Karpas-422 (cell line): Measurements from ENCODE around the gene HPN. TPM values are rescaled to one million over a fixed set of nuclear protein-coding genes. Genes with fewer than 3 reads are reported as not detected.

ENCODE experiments used
- DNase-seq: peaks from one replicate; pipeline ENCODE4 v3.0.0-alpha.2; 2015
- H2AFZ ChIP-seq: fragments of 200-600 bp; sonication (generic); 2 replicates; pipeline ENCODE4 v1.6.1; 2014; ENCODE audit warnings: antibody characterized with exemption, low read length, mixed read lengths
- H3K27ac ChIP-seq: fragments of 200-600 bp; sonication (generic); 2 replicates; pipeline ENCODE4 v1.5.1; 2014; ENCODE audit warnings: mild to moderate bottlenecking, low read length, moderate library complexity
- H3K27me3 ChIP-seq: fragments of 200-600 bp; sonication (generic); 2 replicates; pipeline ENCODE4 v1.6.1; 2014; ENCODE audit warnings: low read length, mixed read lengths
- H3K36me3 ChIP-seq: fragments of 200-600 bp; sonication (generic); 2 replicates; pipeline ENCODE4 v1.6.1; 2014; ENCODE audit warnings: low read length, mixed read lengths; ENCODE audit not compliant: insufficient read depth
- H3K4me1 ChIP-seq: fragments of 200-600 bp; sonication (generic); 2 replicates; pipeline ENCODE4 v1.6.1; 2014; ENCODE audit warnings: mild to moderate bottlenecking, low read length, mixed read lengths
- H3K4me2 ChIP-seq: fragments of 200-600 bp; sonication (generic); 2 replicates; pipeline ENCODE4 v1.6.1; 2014; ENCODE audit warnings: low read length, low read depth, mild to moderate bottlenecking; ENCODE audit not compliant: poor library complexity, severe bottlenecking
- H3K4me3 ChIP-seq: fragments of 200-600 bp; sonication (generic); 2 replicates; pipeline ENCODE4 v1.5.1; 2014; ENCODE audit warnings: mild to moderate bottlenecking, antibody characterized with exemption, low read length, mixed read lengths
- H3K79me2 ChIP-seq: fragments of 200-600 bp; sonication (generic); 2 replicates; pipeline ENCODE4 v1.6.1; 2014; ENCODE audit warnings: mild to moderate bottlenecking, low read length, mixed read lengths
- H3K9ac ChIP-seq: fragments of 200-600 bp; sonication (generic); 2 replicates; pipeline ENCODE4 v1.6.0; 2014; ENCODE audit warnings: low read length
- H3K9me2 ChIP-seq: fragments of 200-600 bp; sonication (generic), shearing (Covaris generic); replicated peaks from 2 replicates; pipeline ENCODE4 v1.6.0; 2014; ENCODE audit warnings: mild to moderate bottlenecking, low read length, moderate library complexity; ENCODE audit not compliant: insufficient read depth
- H3K9me3 ChIP-seq: fragments of 300-700, 200-600 bp; sonication (generic); 2 replicates; pipeline ENCODE4 v1.6.1; 2014; ENCODE audit warnings: low read length, mixed read lengths
- H4K20me1 ChIP-seq: fragments of 200-600 bp; sonication (generic); 2 replicates; pipeline ENCODE4 v1.6.1; 2014; ENCODE audit warnings: mild to moderate bottlenecking, antibody characterized with exemption, low read length, low read depth; ENCODE audit not compliant: insufficient read depth
- total RNA-seq: library from RNA; depleted of rRNA; stranded (reverse); fragments of >200 nt; shearing (Covaris generic); gene quantifications from 2 replicates; pipeline ENCODE4 v1.2.3, GENCODE V29; 2014; ENCODE audit warnings: low replicate concordance

Gene HPN
- total RNA-seq, 1 experiment from 2014 or later, result 0.11 TPM

DNA sequence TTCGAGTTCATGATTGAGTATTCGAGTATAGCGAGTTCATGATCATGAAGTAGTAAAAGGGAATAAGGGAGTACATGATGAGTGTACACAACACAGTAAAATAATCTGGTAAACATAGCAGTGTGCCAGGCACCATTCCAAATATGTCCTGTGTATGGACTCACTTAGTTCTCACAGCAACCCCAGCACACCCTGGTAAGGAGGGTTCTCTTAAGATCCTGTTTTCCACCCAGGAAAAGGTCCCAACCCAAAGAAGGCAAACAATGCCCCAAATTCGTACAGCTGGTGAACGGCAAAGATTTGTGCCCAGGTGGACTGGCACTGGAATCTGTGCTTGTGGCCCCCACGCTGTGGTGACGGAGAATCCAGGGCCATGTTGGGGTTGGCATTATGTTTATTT is 21.4 kb downstream of the HPN start:
- Histone ChIP-seq H3K4me2 (no peak overlapping the region), H3K4me3 (no peak overlapping the region), H3K9me3 (no peaks in the 10 kb centered on the region), H3K79me2 (no peaks in the 10 kb centered on the region), H3K27ac (no peak overlapping the region), H3K4me1 (peaks cover 11% of the 10 kb centered on the region), H2AFZ (no peak overlapping the region), H3K27me3 (no peaks in the 10 kb centered on the region), H3K9me2 (no peaks in the 10 kb centered on the region), H3K9ac (no peak overlapping the region), H4K20me1 (no peaks in the 10 kb centered on the region), H3K36me3 (no peaks in the 10 kb centered on the region)
- DNase-seq, result no peak

DNA sequence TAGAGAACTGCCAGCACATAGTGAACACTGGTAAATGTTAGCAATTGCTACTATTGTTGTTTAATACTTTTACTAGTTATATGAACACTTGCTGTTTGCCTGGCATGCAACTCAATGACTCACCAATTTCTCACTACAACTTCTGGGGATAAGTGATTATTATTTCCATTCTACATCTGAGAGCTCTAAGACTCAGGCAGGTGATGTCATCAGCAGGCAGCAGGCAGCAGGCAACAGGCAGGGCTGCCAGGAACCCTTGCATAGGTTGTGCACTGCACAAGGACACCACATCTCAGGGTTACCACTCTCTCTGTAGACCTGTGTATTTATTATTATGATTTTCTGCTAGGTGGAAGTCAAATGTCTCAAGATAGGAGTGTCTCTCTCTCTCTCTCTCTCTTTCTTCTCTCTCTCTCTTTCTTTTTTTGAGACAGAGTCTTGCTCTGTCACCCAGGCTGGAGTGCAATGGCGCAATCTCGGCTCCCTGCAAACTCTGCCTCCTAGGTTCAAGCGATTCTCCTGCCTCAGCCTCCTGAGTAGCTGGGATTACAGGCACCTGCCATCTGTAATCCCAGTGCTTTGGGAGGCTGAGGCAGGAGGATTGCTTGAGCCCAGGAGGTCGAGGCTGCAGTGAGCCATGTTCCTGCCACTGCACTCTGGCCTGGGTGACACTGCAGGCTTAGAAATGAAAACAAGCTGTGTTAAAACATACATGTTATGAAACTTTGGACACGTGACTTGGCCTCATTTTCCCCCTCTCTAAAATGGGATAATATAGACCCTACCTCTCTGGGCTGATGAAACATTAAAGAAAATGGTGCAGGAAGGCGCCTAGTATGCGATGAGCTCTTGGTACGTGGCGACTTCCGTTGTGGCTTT is 22.7 kb downstream of the HPN start:
- no peaks in the 10 kb centered on the region for H3K9me3 ChIP-seq
- no peak for DNase-seq
- no peak overlapping the region for H2AFZ ChIP-seq
- H3K4me2 ChIP-seq, result no peak overlapping the region
- H3K9me2 ChIP-seq, result no peaks in the 10 kb centered on the region
- H3K36me3 ChIP-seq, result no peaks in the 10 kb centered on the region
- H3K79me2 ChIP-seq, result no peaks in the 10 kb centered on the region
- no peak overlapping the region for H3K4me3 ChIP-seq
- H3K9ac ChIP-seq, result no peak overlapping the region
- H3K4me1 ChIP-seq, result peaks cover 24% of the 10 kb centered on the region
- H4K20me1 ChIP-seq, result no peaks in the 10 kb centered on the region
- H3K27me3 ChIP-seq, result no peaks in the 10 kb centered on the region
- no peak overlapping the region for H3K27ac ChIP-seq

DNA sequence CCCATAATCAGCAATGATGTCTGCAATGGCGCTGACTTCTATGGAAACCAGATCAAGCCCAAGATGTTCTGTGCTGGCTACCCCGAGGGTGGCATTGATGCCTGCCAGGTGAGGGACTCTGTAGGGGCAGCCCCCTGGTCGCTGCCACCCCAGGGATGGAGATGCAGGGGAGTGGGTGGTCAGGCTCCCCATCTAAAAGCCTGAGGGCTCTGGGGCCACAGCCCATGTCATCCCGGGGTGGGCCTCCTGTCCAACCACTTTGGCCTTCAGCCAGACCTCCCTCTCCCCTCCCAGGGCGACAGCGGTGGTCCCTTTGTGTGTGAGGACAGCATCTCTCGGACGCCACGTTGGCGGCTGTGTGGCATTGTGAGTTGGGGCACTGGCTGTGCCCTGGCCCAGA is 24.1 kb downstream of the HPN start:
- no peak for DNase-seq
- Histone ChIP-seq H3K4me2 (no peak overlapping the region), H3K9me3 (no peaks in the 10 kb centered on the region), H3K36me3 (no peaks in the 10 kb centered on the region), H3K9me2 (no peaks in the 10 kb centered on the region), H2AFZ (no peak overlapping the region), H3K4me3 (no peak overlapping the region), H3K79me2 (no peaks in the 10 kb centered on the region), H4K20me1 (no peaks in the 10 kb centered on the region), H3K4me1 (peaks cover 32% of the 10 kb centered on the region), H3K27ac (no peak overlapping the region), H3K9ac (no peak overlapping the region), H3K27me3 (no peaks in the 10 kb centered on the region)

GRCh38 chr19:35066121-35066520 is 24.6 kb downstream of the HPN start:
- Histone ChIP-seq H3K79me2 (no peaks in the 10 kb centered on the region), H3K36me3 (no peaks in the 10 kb centered on the region), H3K9me3 (no peaks in the 10 kb centered on the region), H3K4me2 (no peak overlapping the region), H4K20me1 (no peaks in the 10 kb centered on the region), H2AFZ (no peak overlapping the region), H3K9me2 (no peaks in the 10 kb centered on the region), H3K9ac (no peak overlapping the region), H3K4me1 (peaks cover 32% of the 10 kb centered on the region), H3K27ac (no peak overlapping the region), H3K27me3 (no peaks in the 10 kb centered on the region), H3K4me3 (no peak overlapping the region)
- DNase-seq, result no peak

- Histone ChIP-seq H3K27me3 (no peaks in the 10 kb centered on the region), H2AFZ (peak overlapping the region; percentile 72), H3K4me3 (peak overlapping the region; percentile 44; the same call in 1 of the 2 replicates), H3K27ac (peak overlapping the region; percentile 77), H3K9me2 (no peaks in the 10 kb centered on the region), H3K9ac (peak overlapping the region; percentile 61), H3K4me2 (peak overlapping the region; percentile 63), H4K20me1 (no peaks in the 10 kb centered on the region), H3K9me3 (no peaks in the 10 kb centered on the region), H3K4me1 (peaks cover 32% of the 10 kb centered on the region), H3K79me2 (no peaks in the 10 kb centered on the region), H3K36me3 (no peaks in the 10 kb centered on the region)
- peak; percentile 97 for DNase-seq
Measured at GRCh38 chr19:35066691-35067563, 25.4 kb downstream of the HPN start.

GRCh38 chr19:35068941-35069634 is 27.6 kb downstream of the HPN start:
- Histone ChIP-seq H3K4me3 (no peak overlapping the region), H3K36me3 (no peaks in the 10 kb centered on the region), H3K27me3 (no peaks in the 10 kb centered on the region), H3K27ac (peak overlapping the region; percentile 77), H4K20me1 (no peaks in the 10 kb centered on the region), H3K4me1 (peaks cover 32% of the 10 kb centered on the region), H3K9me3 (no peaks in the 10 kb centered on the region), H3K79me2 (no peaks in the 10 kb centered on the region), H3K9me2 (no peaks in the 10 kb centered on the region), H2AFZ (peak overlapping the region; percentile 58), H3K4me2 (peak overlapping the region; percentile 63), H3K9ac (peak overlapping the region; percentile 46)
- no peak for DNase-seq

DNA sequence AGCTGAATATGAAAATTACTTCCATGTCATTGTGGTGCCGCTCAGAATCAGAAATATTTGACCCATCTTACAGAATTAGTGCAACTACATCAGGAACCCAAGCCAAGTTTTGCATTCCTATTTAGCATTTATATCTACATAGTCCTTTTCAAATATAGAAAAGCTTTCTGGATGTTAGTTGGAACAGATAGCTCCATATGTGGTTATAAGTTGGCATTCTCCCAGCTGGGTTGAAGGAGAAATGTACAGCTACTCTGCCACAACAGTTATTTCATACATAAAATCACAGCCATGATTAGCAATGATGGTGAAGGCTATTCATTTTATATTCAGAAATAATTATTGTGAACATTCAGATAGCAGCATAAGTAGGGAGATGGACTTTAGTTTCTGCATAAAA is 28.2 kb downstream of the HPN start:
- no peak for DNase-seq
- peak overlapping the region; percentile 77 for H3K27ac ChIP-seq
- H4K20me1 ChIP-seq, result no peaks in the 10 kb centered on the region
- peaks cover 35% of the 10 kb centered on the region for H3K4me1 ChIP-seq
- no peaks in the 10 kb centered on the region for H3K27me3 ChIP-seq
- no peaks in the 10 kb centered on the region for H3K36me3 ChIP-seq
- peak overlapping the region; percentile 44 for H3K9ac ChIP-seq
- H3K4me2 ChIP-seq, result peak overlapping the region; percentile 63
- H2AFZ ChIP-seq, result peak overlapping the region; percentile 58
- no peaks in the 10 kb centered on the region for H3K79me2 ChIP-seq
- H3K9me2 ChIP-seq, result no peaks in the 10 kb centered on the region
- H3K9me3 ChIP-seq, result no peaks in the 10 kb centered on the region
- H3K4me3 ChIP-seq, result no peak overlapping the region

DNA sequence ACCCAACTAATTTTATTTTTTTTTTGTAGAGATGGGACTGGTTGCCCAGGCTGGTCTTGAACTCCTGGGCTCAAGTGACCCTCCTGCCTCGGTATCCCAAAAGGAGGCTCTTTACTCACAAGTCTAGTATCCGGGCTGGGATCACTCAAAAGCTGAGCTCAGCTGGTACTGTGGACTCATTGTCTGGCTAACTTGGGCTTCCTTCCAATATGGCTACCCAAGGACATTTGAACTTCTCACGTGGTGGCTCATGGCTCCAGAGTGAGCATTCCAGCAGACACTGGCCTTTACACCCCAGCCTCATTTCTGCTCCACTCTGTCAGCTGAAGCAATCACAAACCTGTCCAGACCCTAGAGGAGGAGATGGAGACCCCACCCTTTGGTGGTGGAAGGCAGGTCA is 28.9 kb downstream of the HPN start:
- no peaks in the 10 kb centered on the region for H3K36me3 ChIP-seq
- H3K4me1 ChIP-seq, result peaks cover 42% of the 10 kb centered on the region
- no peak overlapping the region for H3K27ac ChIP-seq
- H3K79me2 ChIP-seq, result no peaks in the 10 kb centered on the region
- H3K9ac ChIP-seq, result no peak overlapping the region
- no peak overlapping the region for H2AFZ ChIP-seq
- H3K4me3 ChIP-seq, result no peak overlapping the region
- H4K20me1 ChIP-seq, result no peaks in the 10 kb centered on the region
- no peaks in the 10 kb centered on the region for H3K9me2 ChIP-seq
- peak; percentile 36 for DNase-seq
- H3K4me2 ChIP-seq, result no peak overlapping the region
- no peaks in the 10 kb centered on the region for H3K27me3 ChIP-seq
- no peaks in the 10 kb centered on the region for H3K9me3 ChIP-seq
